Naive B cell (primary cell): ENCODE measurements around the gene ILK. TPM values are rescaled to one million over a fixed set of nuclear protein-coding genes. Genes with fewer than 3 reads are reported as not detected.
A peak's percentile ranks its signal among the peaks of the same experiment; 100 is the strongest.

Experiments used
- ATAC-seq, 2 donors: fragments of 150-1000 bp; cut with Tn5 transposase; 2 replicates each; pipeline ENCODE4 v1.10.0; 2021; ENCODE audit warnings: low read depth in 2 of 2, mild to moderate bottlenecking in 2 of 2, moderate library complexity in 2 of 2
- DNase-seq: peaks from one replicate; pipeline ENCODE4 v3.0.0; 2022
- H3K27ac Mint-ChIP-seq, 6 donors: one replicate each; pipeline ENCODE4 v1.8.0; 2020 to 2022; ENCODE audit warnings: mild to moderate bottlenecking in 6 of 6, mixed read lengths in 6 of 6, moderate library complexity in 5 of 6, inconsistent platforms in 2 of 6
- H3K27me3 Mint-ChIP-seq, 3 donors: one replicate each; pipeline ENCODE4 v1.8.0; 2021 to 2022; ENCODE audit warnings: mixed read lengths in 3 of 3, mild to moderate bottlenecking in 1 of 3
- H3K36me3 Mint-ChIP-seq, 2 donors: one replicate each; pipeline ENCODE4 v1.8.0; 2020 to 2022; ENCODE audit warnings: mixed read lengths in 2 of 2, inconsistent platforms in 1 of 2, mild to moderate bottlenecking in 1 of 2
- H3K4me1 Mint-ChIP-seq, 3 donors: one replicate each; pipeline ENCODE4 v1.8.0; 2020 to 2022; ENCODE audit warnings: mixed read lengths in 3 of 3, inconsistent platforms in 1 of 3, mild to moderate bottlenecking in 1 of 3, moderate library complexity in 1 of 3
- H3K4me3 Mint-ChIP-seq, 8 donors: one replicate each; pipeline ENCODE4 v1.8.0; 2020 to 2022; ENCODE audit warnings: mild to moderate bottlenecking in 8 of 8, mixed read lengths in 8 of 8, moderate library complexity in 8 of 8, inconsistent platforms in 2 of 8
- H3K9me3 Mint-ChIP-seq, 7 donors: one replicate each; pipeline ENCODE4 v1.8.0; 2020 to 2022; ENCODE audit warnings: mixed read lengths in 7 of 7, mild to moderate bottlenecking in 5 of 7, inconsistent platforms in 2 of 7, moderate library complexity in 1 of 7
- polyA plus RNA-seq, 6 donors: library from polyadenylated mRNA; unstranded; fragments of 300-500 nt; fragmentation: Illumina TruSeq; gene quantifications; one replicate each; pipeline ENCODE4 v1.2.3, GENCODE V29; 2021; ENCODE audit warnings: low read depth in 6 of 6

ILK gene
- polyA plus RNA-seq, 6 donors from 2014 or later = 49.8 to 87.8 (median 73.8) TPM

DNA sequence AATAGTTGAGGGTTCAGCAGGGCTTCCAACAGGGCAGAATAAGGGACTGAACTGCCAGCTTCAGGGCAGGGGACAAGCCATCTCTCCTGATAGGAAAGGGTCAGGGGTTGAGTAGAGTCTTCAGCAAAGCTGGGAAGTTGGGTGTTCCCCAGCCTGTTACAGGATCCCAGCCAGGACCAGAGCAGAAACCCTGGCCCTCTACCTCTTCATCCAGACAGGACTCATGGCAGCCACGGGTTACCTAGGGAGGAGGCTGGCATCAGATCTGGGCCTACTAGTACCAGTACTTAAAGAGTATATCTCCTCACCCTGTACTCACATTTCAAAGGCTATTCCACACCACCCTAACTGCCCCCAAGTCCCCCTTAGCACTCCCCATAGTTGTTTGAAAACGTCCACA, 10.9 kb downstream of the ILK start:
- Mint-ChIP-seq H3K27me3 (no peaks in the 10 kb centered on the region), H3K27ac (peak overlapping the region in 2 of 6 donors; percentile 36 to 82), H3K4me1 (peaks cover 4 to 32% (median 21%) of the 10 kb centered on the region in 3 donors), H3K36me3 (peaks cover 0 to 4% of the 10 kb centered on the region in 2 donors), H3K9me3 (no peaks in the 10 kb centered on the region), H3K4me3 (no peak overlapping the region)
- no peak for DNase-seq
- no peak for ATAC-seq

DNA sequence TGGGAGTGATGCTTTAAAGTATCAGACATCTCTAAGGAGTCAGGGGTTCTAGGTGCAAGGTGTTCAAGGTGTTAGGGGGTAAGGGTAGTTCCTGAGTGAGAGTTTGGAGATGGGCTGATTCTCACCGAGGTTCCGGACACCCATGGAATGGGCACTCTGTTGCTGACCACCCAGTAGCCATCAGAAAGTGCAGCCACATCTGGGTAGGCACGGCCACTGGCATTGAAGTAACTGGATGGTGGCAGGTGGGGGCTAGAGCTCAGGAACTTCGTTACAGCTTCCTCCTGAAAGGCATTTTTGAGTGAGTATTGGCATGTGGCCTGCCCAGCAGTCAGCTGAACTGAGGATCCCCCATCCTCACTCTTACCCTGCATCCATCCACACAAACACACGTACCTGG, 11.5 kb downstream of the ILK start:
- DNase-seq = no peak
- Mint-ChIP-seq H3K4me1 (peaks cover 4 to 26% (median 15%) of the 10 kb centered on the region in 3 donors), H3K27ac (peak overlapping the region in 3 of 6 donors; percentile 49 to 81 (median 79)), H3K36me3 (no peaks in the 10 kb centered on the region), H3K4me3 (peak overlapping the region in 1 of 8 donors; percentile 15), H3K9me3 (no peaks in the 10 kb centered on the region), H3K27me3 (no peaks in the 10 kb centered on the region)
- no peak for ATAC-seq

DNA sequence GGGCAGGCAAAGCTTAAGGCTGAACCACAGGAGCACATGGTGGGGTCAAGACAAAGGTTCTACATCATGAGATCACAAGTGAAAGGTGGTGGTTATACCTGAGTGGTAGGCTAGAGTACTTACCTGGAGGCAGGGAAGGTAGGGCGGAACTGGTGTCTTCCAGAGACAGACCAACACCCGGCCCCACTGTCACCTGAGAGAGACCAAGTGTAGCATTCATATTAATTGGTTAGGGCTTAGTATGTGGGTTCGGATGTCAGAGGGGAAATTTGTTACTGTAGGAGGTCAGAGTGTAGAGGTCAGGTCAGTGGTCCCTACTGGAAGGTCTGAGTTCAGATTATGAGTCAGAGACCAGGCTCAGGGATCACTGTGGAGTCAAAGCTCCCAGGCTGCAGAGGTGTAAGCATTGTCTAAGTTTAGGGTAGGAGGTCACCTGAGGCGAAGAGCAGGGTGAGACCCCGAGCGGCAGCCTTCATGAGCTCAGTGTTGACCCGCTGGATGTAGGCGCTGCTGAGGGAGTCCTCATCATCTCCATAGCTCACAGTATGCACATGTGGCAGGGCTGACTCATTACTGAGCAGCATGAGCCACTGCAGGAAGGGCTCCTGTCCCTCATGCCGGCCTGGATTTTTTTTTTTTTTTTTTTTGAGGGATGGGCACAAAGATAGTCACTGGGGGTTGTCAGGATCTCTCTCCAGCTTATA, 12.5 kb downstream of the ILK start:
- Mint-ChIP-seq H3K27ac (peak overlapping the region in 4 of 6 donors; percentile 31 to 92 (median 72)), H3K36me3 (no peaks in the 10 kb centered on the region), H3K4me1 (peaks cover 4 to 21% (median 6%) of the 10 kb centered on the region in 3 donors), H3K4me3 (peak overlapping the region in 3 of 8 donors; percentile 15 to 48 (median 23)), H3K27me3 (no peaks in the 10 kb centered on the region), H3K9me3 (no peaks in the 10 kb centered on the region)
- ATAC-seq = no peak
- no peak for DNase-seq

DNA sequence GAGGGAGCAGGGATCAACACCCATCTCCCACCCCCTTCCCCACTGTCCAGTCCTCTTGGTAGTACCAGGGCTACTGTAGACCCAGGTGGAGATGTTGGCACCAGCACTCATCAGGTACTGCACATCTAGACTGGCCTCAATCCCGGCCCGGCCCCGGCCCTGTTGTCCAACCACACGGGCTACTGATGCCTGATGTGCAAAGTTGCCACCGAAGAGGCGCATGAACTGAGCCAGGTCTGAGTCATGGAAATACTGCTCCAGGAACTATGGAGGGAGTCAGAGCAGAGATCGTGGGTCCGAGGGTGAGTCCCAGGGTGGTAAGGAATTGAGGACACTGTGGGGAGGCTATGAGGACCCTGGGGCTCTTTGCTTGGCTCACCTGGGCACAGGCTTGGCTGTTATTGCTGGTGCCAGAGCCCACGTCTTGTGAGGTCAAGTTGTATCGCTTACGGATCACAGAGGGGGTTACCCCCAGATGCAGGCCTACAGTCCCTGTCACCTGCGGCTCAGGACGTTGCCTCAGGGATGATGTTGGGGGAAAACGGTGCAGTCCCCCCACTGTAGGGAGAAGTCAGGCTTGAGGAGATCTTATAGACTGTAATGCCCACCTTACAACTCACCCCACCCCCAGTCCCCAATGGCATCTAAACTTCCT, 13.1 kb downstream of the ILK start:
- DNase-seq (no peak), ATAC-seq (no peak)
- Mint-ChIP-seq H3K4me1 (peaks cover 0 to 19% (median 4%) of the 10 kb centered on the region in 3 donors), H3K27ac (peak overlapping the region in 2 of 6 donors; percentile 47 to 76), H3K27me3 (no peaks in the 10 kb centered on the region), H3K9me3 (no peaks in the 10 kb centered on the region), H3K4me3 (peak overlapping the region in 7 of 8 donors; percentile 5 to 39 (median 23)), H3K36me3 (no peaks in the 10 kb centered on the region)

DNA sequence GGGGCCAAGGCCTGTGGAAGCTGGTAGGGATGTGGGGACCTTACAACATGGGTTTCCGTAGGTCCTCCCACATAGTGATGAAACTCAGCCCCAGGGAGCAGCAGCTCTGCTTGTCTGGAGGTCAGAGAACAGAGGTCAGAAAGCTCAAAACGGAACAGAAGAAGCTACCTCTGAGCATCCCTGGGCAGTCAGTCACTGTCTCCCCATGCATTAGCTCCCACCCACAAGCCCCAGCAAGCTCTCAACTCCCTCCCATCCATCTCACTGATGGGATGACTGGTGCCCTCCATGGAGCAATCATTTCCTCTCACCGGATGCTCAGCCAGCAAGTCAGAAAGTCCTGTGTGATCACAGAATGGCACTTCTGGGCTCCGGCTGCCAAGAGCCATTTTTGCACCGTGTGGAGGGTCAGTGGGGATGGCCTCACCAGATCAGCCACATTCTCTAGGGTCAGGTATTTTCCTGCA, 13.8 kb downstream of the ILK start:
- Mint-ChIP-seq H3K27me3 (no peaks in the 10 kb centered on the region), H3K4me3 (peak overlapping the region in 4 of 8 donors; percentile 5 to 39 (median 16)), H3K4me1 (peaks cover 0 to 20% (median 4%) of the 10 kb centered on the region in 3 donors), H3K27ac (peak overlapping the region in 2 of 6 donors; percentile 15 to 28), H3K36me3 (no peaks in the 10 kb centered on the region), H3K9me3 (no peaks in the 10 kb centered on the region)
- DNase-seq (no peak), ATAC-seq (no peak)

DNA sequence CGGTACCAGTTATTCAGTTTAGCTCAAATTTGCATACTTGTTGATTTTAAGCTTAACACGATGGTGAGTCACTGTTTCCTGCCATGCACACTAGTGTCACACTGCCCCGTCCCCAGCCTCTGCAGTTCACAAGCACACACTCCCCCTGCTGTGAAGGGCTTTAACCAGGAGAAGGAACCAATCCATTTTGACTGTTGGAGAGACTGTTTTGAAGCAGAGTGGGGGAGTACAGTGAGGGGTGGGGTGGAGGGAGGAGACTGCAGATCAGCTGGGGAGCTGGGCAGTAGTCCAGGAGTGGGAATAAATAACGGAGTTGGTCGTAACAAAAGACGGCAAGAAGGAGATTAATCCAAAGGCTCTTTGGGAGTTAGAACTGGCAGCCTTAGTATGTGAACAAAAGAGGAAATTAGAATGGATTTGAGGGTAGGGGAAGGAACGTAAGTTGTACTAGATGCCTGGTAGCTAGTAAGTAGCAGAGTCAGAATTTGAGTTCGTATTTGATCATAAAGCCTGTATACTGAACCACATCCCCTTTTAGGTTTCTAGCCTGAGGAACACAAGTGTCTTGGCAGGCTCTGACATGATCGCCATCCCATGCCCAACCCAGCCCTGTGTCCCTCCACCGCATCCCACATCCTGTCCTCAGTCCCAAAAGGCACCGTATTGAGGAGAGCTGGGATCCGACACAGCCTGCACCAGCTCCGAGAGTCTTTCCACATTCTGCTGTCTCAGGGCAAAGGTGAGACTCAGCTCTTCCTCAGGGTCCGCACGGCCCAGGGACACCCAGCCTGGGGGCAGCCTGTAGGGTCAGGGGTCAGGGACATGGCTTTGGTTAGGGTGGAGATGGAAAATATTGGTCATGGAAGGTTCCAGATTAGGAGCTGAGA, 14.8 kb downstream of the ILK start:
- Mint-ChIP-seq H3K9me3 (no peaks in the 10 kb centered on the region), H3K4me1 (peaks cover 0 to 20% (median 4%) of the 10 kb centered on the region in 3 donors), H3K27ac (no peak overlapping the region), H3K36me3 (no peaks in the 10 kb centered on the region), H3K27me3 (no peaks in the 10 kb centered on the region), H3K4me3 (no peak overlapping the region)
- ATAC-seq = peak; percentile 46 to 54
- peak; percentile 57 for DNase-seq

DNA sequence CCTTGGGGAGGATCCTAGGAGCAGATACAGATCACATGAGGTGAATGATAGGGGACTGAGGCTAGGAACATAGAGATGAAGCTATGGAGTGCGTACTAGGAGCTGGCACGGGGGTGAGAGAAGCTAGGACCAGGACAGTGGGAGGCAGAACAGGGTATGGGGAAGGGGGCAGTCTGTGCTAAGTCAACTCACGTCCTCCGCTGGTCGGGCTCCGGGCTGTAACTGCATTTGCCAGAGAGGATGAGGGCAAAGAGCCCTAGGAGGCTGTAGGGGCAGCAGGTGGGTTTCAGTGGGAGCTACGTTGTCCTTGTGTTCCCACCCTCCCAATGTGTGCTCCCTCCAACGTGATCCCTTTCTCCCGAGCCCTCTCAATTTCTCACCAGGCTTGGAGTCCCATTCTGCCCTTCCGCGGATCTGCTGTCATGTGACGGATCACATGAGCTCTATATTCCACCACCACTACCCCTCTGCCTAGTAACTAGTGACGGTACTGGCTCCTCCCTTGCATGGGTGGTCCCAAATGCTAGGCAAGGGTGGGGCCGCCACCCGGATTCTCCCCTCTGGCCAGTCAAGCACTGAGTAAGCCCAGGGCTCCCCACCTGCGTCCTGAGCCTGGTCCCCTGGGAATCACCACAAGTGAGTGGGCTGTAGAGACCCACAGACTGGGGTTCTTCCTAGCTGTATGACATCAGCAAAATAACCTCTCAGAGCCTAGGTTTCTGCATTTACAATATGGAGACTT, 15.6 kb downstream of the ILK start, which contains the start of gene TPP1:
Gene TPP1, minus strand, starts transcription at position 419 of the 742 bp plus-strand sequence. Its CDS starts 22 bp downstream, at position 397.
- no peaks in the 10 kb centered on the region for H3K27me3 Mint-ChIP-seq
- ATAC-seq = peak; percentile 91 to 93
- no peak within 1 kb of the TSS for H3K27ac Mint-ChIP-seq
- no peaks in the 10 kb centered on the region for H3K9me3 Mint-ChIP-seq
- peaks cover 0 to 20% (median 4%) of the 10 kb centered on the region in 3 donors for H3K4me1 Mint-ChIP-seq
- no peak within 1 kb of the TSS for H3K4me3 Mint-ChIP-seq
- H3K36me3 Mint-ChIP-seq = no peaks in the 10 kb centered on the region
- peak; percentile 97 for DNase-seq

DNA sequence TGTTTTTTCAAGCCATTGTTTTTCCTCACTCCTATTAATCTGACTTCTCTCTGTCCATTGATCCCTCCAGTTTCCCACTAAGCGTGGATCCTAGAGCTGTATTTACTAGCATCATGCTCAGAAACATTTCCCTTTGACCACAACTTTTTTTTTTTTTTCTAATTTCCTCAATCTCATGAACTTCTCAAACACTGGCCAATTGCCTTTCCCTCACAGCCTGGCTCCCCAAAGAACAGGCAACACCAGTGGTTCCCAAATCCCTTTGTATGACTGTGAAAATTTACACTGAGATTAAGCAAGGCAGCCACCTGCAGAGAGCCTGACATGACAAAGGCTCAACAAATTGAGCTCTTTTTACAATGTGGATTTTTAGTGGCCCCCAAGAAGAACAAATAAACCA, 17.1 kb downstream of the ILK start:
- Mint-ChIP-seq H3K36me3 (no peaks in the 10 kb centered on the region), H3K27ac (no peak overlapping the region), H3K9me3 (no peaks in the 10 kb centered on the region), H3K4me3 (no peak overlapping the region), H3K27me3 (no peaks in the 10 kb centered on the region), H3K4me1 (peaks cover 0 to 12% (median 4%) of the 10 kb centered on the region in 3 donors)
- ATAC-seq (no peak), DNase-seq (no peak)

DNA sequence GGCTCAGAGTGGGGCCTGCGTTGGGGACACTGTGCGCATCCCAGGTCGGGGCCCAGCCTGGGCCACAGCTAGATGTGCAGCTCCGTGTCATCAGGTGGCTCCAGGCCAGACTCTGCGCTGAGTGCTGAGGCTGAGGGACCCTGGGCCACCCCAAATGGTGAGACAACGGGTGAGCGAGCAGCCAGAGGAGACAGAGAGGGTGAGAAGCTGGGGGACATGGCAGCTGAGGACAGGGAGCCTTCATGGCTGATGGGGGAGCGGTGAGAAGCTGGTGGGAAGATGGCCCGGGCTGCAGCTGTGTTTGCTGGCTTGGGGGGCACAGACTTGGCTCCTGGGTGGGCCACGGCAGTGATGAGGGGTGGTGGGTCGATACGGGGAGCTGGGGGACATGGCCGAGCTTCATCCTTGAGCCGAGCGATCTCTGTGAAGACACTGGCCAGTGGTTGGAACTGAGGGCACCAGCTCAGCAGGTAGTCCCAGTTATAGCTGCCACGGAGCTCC, 18.2 kb downstream of the ILK start:
- no peaks in the 10 kb centered on the region for H3K9me3 Mint-ChIP-seq
- peaks cover 4 to 9% (median 6%) of the 10 kb centered on the region in 3 donors for H3K4me1 Mint-ChIP-seq
- no peak for DNase-seq
- H3K27me3 Mint-ChIP-seq = no peaks in the 10 kb centered on the region
- ATAC-seq = no peak
- H3K4me3 Mint-ChIP-seq = no peak overlapping the region
- H3K36me3 Mint-ChIP-seq = no peaks in the 10 kb centered on the region
- peak overlapping the region in 2 of 6 donors; percentile 19 to 73 for H3K27ac Mint-ChIP-seq

DNA sequence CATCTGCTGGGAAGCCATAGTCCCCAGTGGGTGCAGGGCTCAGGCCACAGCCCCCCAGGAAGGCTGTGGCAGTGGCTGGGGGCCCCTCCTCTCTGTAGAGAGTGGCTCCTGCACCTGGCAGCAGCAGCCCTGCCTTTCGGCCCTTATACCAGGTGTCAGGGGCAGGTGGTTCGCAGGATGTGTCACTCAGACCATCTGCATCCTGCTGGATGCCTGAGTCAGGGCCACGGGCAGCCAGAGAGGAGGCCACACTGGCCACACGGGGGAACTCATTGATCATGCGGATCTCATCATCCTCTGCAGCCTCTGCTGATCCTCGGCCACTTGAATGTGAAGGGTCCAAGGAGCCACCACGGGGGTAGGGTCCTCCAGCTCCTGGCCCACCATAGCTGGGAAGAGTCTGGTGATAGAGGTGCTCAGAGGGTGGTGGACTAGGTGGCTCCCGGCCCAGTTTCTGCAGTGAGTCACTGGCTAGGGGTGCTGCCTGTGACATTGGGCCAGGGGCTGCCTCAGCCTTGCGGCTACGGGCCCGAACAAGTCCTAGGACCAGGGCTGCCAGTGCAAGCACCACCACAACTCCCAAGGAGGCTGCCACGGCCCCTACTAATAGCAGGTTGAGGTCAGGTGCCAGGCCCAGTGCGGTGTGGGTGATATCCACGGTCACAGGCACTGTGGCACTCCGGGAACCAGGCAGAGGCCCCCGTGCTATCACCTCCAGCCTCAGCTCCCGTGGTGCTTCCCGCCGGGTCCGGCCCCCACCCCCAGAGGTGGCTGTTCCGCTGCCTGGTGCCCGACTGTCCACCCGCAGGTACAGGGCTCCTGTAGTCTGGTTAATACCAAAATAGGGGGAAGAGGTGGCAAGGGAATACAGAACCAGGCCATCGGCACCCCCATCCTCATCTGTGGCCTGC, 18.9 kb downstream of the ILK start:
- DNase-seq = no peak
- Mint-ChIP-seq H3K9me3 (no peaks in the 10 kb centered on the region), H3K27me3 (no peaks in the 10 kb centered on the region), H3K27ac (peak overlapping the region in 2 of 6 donors; percentile 19 to 42), H3K4me3 (no peak overlapping the region), H3K4me1 (peaks cover 10 to 13% (median 12%) of the 10 kb centered on the region in 3 donors), H3K36me3 (no peaks in the 10 kb centered on the region)
- no peak for ATAC-seq

DNA sequence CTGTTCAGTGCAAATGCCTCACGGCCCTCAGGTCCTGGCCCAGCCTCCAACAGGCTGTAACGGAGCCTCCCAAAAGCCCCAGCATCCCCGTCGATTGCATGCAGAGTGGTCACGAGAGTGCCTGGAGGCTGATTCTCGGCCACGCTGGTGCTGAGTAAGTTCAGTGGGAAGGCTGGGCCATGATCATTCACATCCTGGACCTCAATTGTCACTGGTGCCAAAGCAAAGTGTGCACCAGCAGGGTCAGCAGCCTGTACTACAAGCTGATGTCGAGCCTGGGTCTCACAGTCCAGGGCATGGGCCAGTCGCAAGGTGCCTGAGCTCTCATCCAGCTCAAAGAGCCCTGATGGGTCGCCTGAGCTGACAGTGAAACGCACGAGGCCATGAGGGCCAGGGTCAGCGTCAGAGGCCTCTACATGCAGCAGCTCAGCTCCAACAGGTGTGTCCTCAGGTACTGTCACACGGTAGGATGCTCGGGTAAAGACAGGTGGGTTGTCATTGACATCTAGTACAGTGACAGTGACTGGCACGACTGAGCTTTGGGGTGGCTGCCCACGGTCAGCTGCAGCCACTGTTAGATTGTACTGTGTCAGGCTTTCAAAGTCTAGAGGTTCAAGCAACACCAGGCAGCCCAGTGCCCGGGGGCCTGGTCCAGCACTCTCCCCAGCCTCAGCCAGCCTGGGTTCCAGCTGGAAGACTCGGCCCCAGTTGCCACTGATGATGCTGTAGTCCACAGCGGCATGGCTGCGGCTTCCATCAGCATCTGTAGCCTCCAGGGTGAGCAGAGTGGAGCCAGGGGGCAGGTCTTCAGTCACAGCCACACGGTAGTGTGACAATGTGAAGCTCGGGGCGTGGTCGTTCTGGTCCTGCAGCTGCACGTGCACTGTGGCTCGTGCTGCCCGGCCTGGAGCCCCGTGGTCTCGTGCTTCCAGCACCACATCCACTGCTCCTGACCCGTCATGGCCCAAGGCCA, 20.1 kb downstream of the ILK start:
- Mint-ChIP-seq H3K4me3 (peak overlapping the region in 1 of 8 donors; percentile 42), H3K9me3 (no peaks in the 10 kb centered on the region), H3K4me1 (peaks cover 21 to 23% (median 22%) of the 10 kb centered on the region in 3 donors), H3K36me3 (no peaks in the 10 kb centered on the region), H3K27me3 (no peaks in the 10 kb centered on the region), H3K27ac (no peak overlapping the region)
- ATAC-seq (no peak), DNase-seq (no peak)
